H9 (cell line): ENCODE measurements around the gene CLEC17A. TPM values are rescaled to one million over a fixed set of nuclear protein-coding genes. Genes with fewer than 3 reads are reported as not detected.

ENCODE experiments used
- DNase-seq: peaks from one replicate; pipeline ENCODE4 v3.0.0-alpha.2; 2017
- H2AFZ ChIP-seq: one replicate; pipeline ENCODE4 v1.6.1; 2013; ENCODE audit warnings: mild to moderate bottlenecking, low read length, control low read depth, moderate library complexity
- H2AK5ac ChIP-seq: 2 replicates; pipeline ENCODE4 v1.6.1; 2013; ENCODE audit warnings: low read length, control low read depth, mixed read lengths; ENCODE audit not compliant: insufficient read length
- H2BK120ac ChIP-seq: one replicate; pipeline ENCODE4 v1.6.1; 2013; ENCODE audit warnings: low read depth, mild to moderate bottlenecking, low read length, control low read depth, inconsistent platforms; ENCODE audit not compliant: poor library complexity, severe bottlenecking
- H2BK12ac ChIP-seq: 2 replicates; pipeline ENCODE4 v1.6.1; 2013; ENCODE audit warnings: low read length, control low read depth, mixed read lengths, low read depth; ENCODE audit not compliant: insufficient read length
- H2BK15ac ChIP-seq: 2 replicates; pipeline ENCODE4 v1.6.1; 2013; ENCODE audit warnings: low read depth, low read length, control low read depth
- H2BK20ac ChIP-seq: one replicate; pipeline ENCODE4 v1.6.1; 2013; ENCODE audit warnings: low read depth, mild to moderate bottlenecking, low read length, control low read depth, inconsistent platforms; ENCODE audit not compliant: poor library complexity, severe bottlenecking
- H2BK5ac ChIP-seq: 2 replicates; pipeline ENCODE4 v1.6.1; 2013; ENCODE audit warnings: low read length, control low read depth, mixed read lengths; ENCODE audit not compliant: insufficient read length
- H3K14ac ChIP-seq: 2 replicates; pipeline ENCODE4 v1.6.1; 2013; ENCODE audit warnings: low read length, control low read depth; ENCODE audit not compliant: insufficient read depth
- H3K18ac ChIP-seq: 2 replicates; pipeline ENCODE4 v1.6.1; 2013; ENCODE audit warnings: low read depth, mild to moderate bottlenecking, mixed read lengths, low read length, control low read depth; ENCODE audit not compliant: insufficient read length
- H3K23ac ChIP-seq: 2 replicates; pipeline ENCODE4 v1.6.1; 2013; ENCODE audit warnings: low read length, control low read depth, mixed read lengths, low read depth; ENCODE audit not compliant: insufficient read length
- H3K23me2 ChIP-seq: 2 replicates; pipeline ENCODE4 v1.6.1; 2013; ENCODE audit warnings: low read depth, mild to moderate bottlenecking, mixed read lengths, low read length, control low read depth; ENCODE audit not compliant: insufficient read length, poor library complexity, severe bottlenecking
- H3K27ac ChIP-seq: 2 replicates; pipeline ENCODE4 v1.5.1; 2013; ENCODE audit warnings: low read length, control low read depth, mixed read lengths, low read depth; ENCODE audit not compliant: insufficient read length
- H3K27me3 ChIP-seq: 2 replicates; pipeline ENCODE4 v1.6.1; 2013; ENCODE audit warnings: low read length, control low read depth, inconsistent platforms; ENCODE audit not compliant: insufficient read depth
- H3K4ac ChIP-seq: 2 replicates; pipeline ENCODE4 v1.6.1; 2013; ENCODE audit warnings: low read depth, mild to moderate bottlenecking, control low read depth, inconsistent platforms, low read length, moderate library complexity
- H3K4me1 ChIP-seq: 2 replicates; pipeline ENCODE4 v1.6.1; 2013; ENCODE audit warnings: low read length, control low read depth, inconsistent platforms; ENCODE audit not compliant: insufficient read depth
- H3K4me2 ChIP-seq: 2 replicates; pipeline ENCODE4 v1.6.1; 2013; ENCODE audit warnings: low read length, control low read depth, mixed read lengths; ENCODE audit not compliant: insufficient read length, insufficient read depth
- H3K56ac ChIP-seq: 2 replicates; pipeline ENCODE4 v1.6.1; 2013; ENCODE audit warnings: low read depth, mild to moderate bottlenecking, mixed read lengths, low read length, control low read depth; ENCODE audit not compliant: insufficient read length
- H3K79me1 ChIP-seq: 2 replicates; pipeline ENCODE4 v1.6.1; 2013; ENCODE audit warnings: low read depth, mild to moderate bottlenecking, moderate library complexity, low read length, control low read depth, inconsistent platforms; ENCODE audit not compliant: insufficient read depth, poor library complexity, severe bottlenecking
- H3K79me2 ChIP-seq: 2 replicates; pipeline ENCODE4 v1.6.1; 2013; ENCODE audit warnings: low read length, control low read depth, inconsistent platforms; ENCODE audit not compliant: insufficient read depth
- H3K9ac ChIP-seq: 2 replicates; pipeline ENCODE4 v1.6.1; 2013; ENCODE audit warnings: low read length, control low read depth, mixed read lengths; ENCODE audit not compliant: insufficient read length; ENCODE audit errors: extremely low read depth
- H3K9me3 ChIP-seq: one replicate; pipeline ENCODE4 v1.6.1; 2013; ENCODE audit warnings: low read depth, low read length, inconsistent platforms; ENCODE audit not compliant: control insufficient read depth
- H3T11ph ChIP-seq: one replicate; pipeline ENCODE4 v1.6.1; 2013; ENCODE audit warnings: mild to moderate bottlenecking, low read length, control low read depth, inconsistent platforms
- H4K20me1 ChIP-seq: one replicate; pipeline ENCODE4 v1.6.1; 2013; ENCODE audit not compliant: control insufficient read depth, insufficient read length, insufficient read depth
- H4K5ac ChIP-seq: 2 replicates; pipeline ENCODE4 v1.6.1; 2013; ENCODE audit warnings: low read depth, mild to moderate bottlenecking, mixed read lengths, low read length, control low read depth; ENCODE audit not compliant: insufficient read length
- H4K8ac ChIP-seq: replicated peaks from 2 replicates; pipeline ENCODE4 v1.6.1; 2013; ENCODE audit warnings: low read length, control low read depth, mixed read lengths, low read depth; ENCODE audit not compliant: insufficient read length
- H4K91ac ChIP-seq: 2 replicates; pipeline ENCODE4 v1.6.1; 2013; ENCODE audit warnings: low read depth, mild to moderate bottlenecking, moderate library complexity, mixed read lengths, low read length, control low read depth; ENCODE audit not compliant: insufficient read length
- H3K27ac Mint-ChIP-seq, 3 experiments: 2 replicates in 2 of 3; 3 replicates in 1 of 3; pipeline ENCODE4 v1.8.0; 2020 to 2021; ENCODE audit warnings: mixed read lengths in 3 of 3, mild to moderate bottlenecking in 1 of 3, moderate library complexity in 1 of 3
- H3K27me3 Mint-ChIP-seq: 2 replicates; pipeline ENCODE4 v1.8.0; 2021; ENCODE audit warnings: low read depth, mild to moderate bottlenecking, moderate library complexity, mixed read lengths
- H3K36me3 Mint-ChIP-seq, 3 experiments: 2 replicates in 2 of 3; 3 replicates in 1 of 3; pipeline ENCODE4 v1.8.0; 2020 to 2021; ENCODE audit warnings: low read depth in 3 of 3, mixed read lengths in 3 of 3; ENCODE audit not compliant: insufficient read depth in 1 of 3
- H3K4me1 Mint-ChIP-seq, 2 experiments: 2 replicates each; pipeline ENCODE4 v1.8.0; 2020; ENCODE audit warnings: mixed read lengths in 2 of 2
- H3K4me3 Mint-ChIP-seq, 2 experiments: 2 replicates in 1 of 2; 3 replicates in 1 of 2; pipeline ENCODE4 v1.8.0; 2020 to 2021; ENCODE audit warnings: mild to moderate bottlenecking in 2 of 2, mixed read lengths in 2 of 2, moderate library complexity in 1 of 2
- H3K9me3 Mint-ChIP-seq, 2 experiments: 2 replicates in 1 of 2; 3 replicates in 1 of 2; pipeline ENCODE4 v1.8.0; 2020; ENCODE audit warnings: mild to moderate bottlenecking in 2 of 2, mixed read lengths in 2 of 2, moderate library complexity in 1 of 2
- WGBS: extraction: QIAGEN DNeasy Blood & Tissue Kit; methylation state at CpG from one replicate; pipeline ENCODE4 v1.1.7; 2013; ENCODE audit warnings: missing lambda C conversion rate, low lambda C conversion rate, mixed read lengths; ENCODE audit not compliant: insufficient read length; ENCODE audit errors: extremely low coverage; 5-methylcytosine and 5-hydroxymethylcytosine counted together
- total RNA-seq: library from RNA; stranded (reverse); gene quantifications from 2 replicates; pipeline ENCODE4 v1.2.1, GENCODE V29; 2021
- TF ChIP-seq, protein P1 (sequence below): fragments of 200-600 bp; sonication (generic); conservative IDR thresholded peaks from 3 replicates; pipeline ENCODE4 v1.8.0; 2021; ENCODE audit warnings: antibody characterized with exemption, mild to moderate bottlenecking

Gene CLEC17A
- total RNA-seq, 1 experiment from 2014 or later: not detected

DNA sequence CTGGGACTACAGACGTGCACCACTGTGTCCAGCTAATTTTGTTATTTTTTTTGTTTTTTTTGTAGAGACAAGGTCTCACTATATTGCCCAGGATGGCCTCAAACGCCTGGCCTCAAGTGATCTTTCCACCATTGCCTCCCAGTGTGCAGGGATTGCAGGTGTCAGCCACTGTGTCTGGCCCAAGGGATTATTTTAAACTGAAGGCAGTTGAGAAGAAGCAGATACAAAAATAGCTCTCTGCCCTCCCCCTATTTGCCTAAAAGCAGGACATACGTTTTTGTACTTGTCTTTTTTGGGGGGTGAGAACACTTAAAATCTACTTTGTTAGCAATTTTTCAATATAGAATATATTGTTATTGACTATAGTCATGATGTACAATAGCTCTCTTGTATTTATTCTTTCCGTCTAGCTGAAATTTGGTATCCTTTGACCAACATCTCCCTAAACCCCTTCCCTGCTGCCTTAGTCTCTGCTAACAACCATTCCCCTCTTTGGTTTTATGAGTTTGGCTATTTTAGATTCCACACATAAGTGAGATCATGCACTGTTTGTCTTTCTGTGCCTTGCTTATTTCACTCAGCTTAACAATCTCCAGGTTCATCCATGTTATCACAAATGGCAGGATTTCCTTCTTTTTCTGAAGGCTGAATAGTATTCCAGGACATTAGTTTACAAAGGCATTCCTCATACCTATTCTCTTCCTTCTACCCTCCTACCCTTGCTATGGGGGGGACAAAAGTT is 56.8 kb downstream of the CLEC17A start:
- Histone ChIP-seq H3K14ac (no peak overlapping the region), H3K23me2 (no peaks in the 10 kb centered on the region), H2BK120ac (no peak overlapping the region), H2BK15ac (no peak overlapping the region), H3K27ac (no peak overlapping the region), H3K4me2 (no peak overlapping the region), H3K27me3 (no peaks in the 10 kb centered on the region), H3K9me3 (peaks cover 8% of the 10 kb centered on the region), H2BK20ac (no peak overlapping the region), H3T11ph (no peak overlapping the region), H4K20me1 (no peaks in the 10 kb centered on the region), H2AK5ac (no peak overlapping the region), H3K9ac (no peak overlapping the region), H4K91ac (no peak overlapping the region), H3K79me1 (no peaks in the 10 kb centered on the region), H3K23ac (no peak overlapping the region), H3K18ac (no peak overlapping the region), H4K5ac (no peak overlapping the region), H3K4me1 (no peaks in the 10 kb centered on the region), H3K4ac (no peak overlapping the region), H2BK5ac (no peak overlapping the region), H4K8ac (no peak overlapping the region), H2BK12ac (no peak overlapping the region), H3K79me2 (no peaks in the 10 kb centered on the region), H3K56ac (no peak overlapping the region), H2AFZ (no peak overlapping the region)
- Mint-ChIP-seq H3K4me3 (no peak overlapping the region), H3K27ac (no peak overlapping the region), H3K27me3 (peaks cover 3% of the 10 kb centered on the region), H3K36me3 (peaks cover 0 to 26% (median 0%) of the 10 kb centered on the region in 3 experiments; a peak in 3 of 7 replicates), H3K9me3 (peaks cover 46 to 98% of the 10 kb centered on the region in 2 experiments), H3K4me1 (no peaks in the 10 kb centered on the region)
- TF ChIP-seq, protein P1, sequence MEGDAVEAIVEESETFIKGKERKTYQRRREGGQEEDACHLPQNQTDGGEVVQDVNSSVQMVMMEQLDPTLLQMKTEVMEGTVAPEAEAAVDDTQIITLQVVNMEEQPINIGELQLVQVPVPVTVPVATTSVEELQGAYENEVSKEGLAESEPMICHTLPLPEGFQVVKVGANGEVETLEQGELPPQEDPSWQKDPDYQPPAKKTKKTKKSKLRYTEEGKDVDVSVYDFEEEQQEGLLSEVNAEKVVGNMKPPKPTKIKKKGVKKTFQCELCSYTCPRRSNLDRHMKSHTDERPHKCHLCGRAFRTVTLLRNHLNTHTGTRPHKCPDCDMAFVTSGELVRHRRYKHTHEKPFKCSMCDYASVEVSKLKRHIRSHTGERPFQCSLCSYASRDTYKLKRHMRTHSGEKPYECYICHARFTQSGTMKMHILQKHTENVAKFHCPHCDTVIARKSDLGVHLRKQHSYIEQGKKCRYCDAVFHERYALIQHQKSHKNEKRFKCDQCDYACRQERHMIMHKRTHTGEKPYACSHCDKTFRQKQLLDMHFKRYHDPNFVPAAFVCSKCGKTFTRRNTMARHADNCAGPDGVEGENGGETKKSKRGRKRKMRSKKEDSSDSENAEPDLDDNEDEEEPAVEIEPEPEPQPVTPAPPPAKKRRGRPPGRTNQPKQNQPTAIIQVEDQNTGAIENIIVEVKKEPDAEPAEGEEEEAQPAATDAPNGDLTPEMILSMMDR: no peak
- no peak for DNase-seq
- no CpG with 5 or more reads among the region's 4 CpGs for WGBS
